ENCODE data around the gene GPHN. TPM values are rescaled to one million over a fixed set of nuclear protein-coding genes. Genes with fewer than 3 reads are reported as not detected.

The GPHN gene
- total RNA-seq, 2 donors from 2014 or later: 24.1 to 25.7 TPM

GRCh38 chr14:66944872-66945271 is 436.9 kb downstream of the GPHN start:
- TF ChIP-seq POLR2A (IDR thresholded peaks at IDR 0.05) (no peak), CTCF (IDR thresholded peaks at IDR 0.05) (no peak)
- H3K4me1 ChIP-seq: no peaks in the 10 kb centered on the region
- no peak for ATAC-seq
- peaks cover 0 to 41% (median 0%) of the 10 kb centered on the region in 3 donors for H3K9me3 ChIP-seq
- H3K4me3 ChIP-seq: no peak overlapping the region
- WGBS, 2 donors: 94 to 97% methylated on average over 5 of the region's 5 CpGs
- no peak overlapping the region for H3K27ac ChIP-seq
- peaks cover 0 to 7% of the 10 kb centered on the region in 2 donors for H3K36me3 ChIP-seq (replicated peaks in 1 of 2; ENCODE audit: insufficient read depth in 1 of 2, low read depth in 2 of 2)
- no peaks in the 10 kb centered on the region for H3K27me3 ChIP-seq
- intact Hi-C loops (cut with DNase I): no loop called here
- peak in 2 of 4 donors; percentile 3 to 9 for DNase-seq

- WGBS, 2 donors: 72 to 91% methylated on average over 2 of the region's 2 CpGs
- no peak for ATAC-seq
- H3K36me3 ChIP-seq (replicated peaks in 1 of 2; ENCODE audit: insufficient read depth in 1 of 2, low read depth in 2 of 2): peaks cover 0 to 2% of the 10 kb centered on the region in 2 donors
- no peaks in the 10 kb centered on the region for H3K27me3 ChIP-seq
- H3K9me3 ChIP-seq: peaks cover 0 to 21% (median 0%) of the 10 kb centered on the region in 3 donors
- no peak for DNase-seq
- intact Hi-C loops (cut with DNase I): no loop called here
- H3K27ac ChIP-seq: no peak overlapping the region
- no peak for TF ChIP-seq CTCF (IDR thresholded peaks at IDR 0.05)
- no peak for TF ChIP-seq POLR2A (IDR thresholded peaks at IDR 0.05)
- H3K4me3 ChIP-seq: no peak overlapping the region
- no peaks in the 10 kb centered on the region for H3K4me1 ChIP-seq
These were observed 447.2 kb downstream of the GPHN start for GRCh38 chr14:66955159-66955558.

GRCh38 chr14:66959437-66960050 is 451.6 kb downstream of the GPHN start:
- Histone ChIP-seq H3K4me1 (no peaks in the 10 kb centered on the region), H3K27ac (no peak overlapping the region), H3K9me3 (peaks cover 0 to 14% (median 0%) of the 10 kb centered on the region in 3 donors), H3K4me3 (no peak overlapping the region), H3K27me3 (no peaks in the 10 kb centered on the region), H3K36me3 (replicated peaks in 1 of 2; ENCODE audit: insufficient read depth in 1 of 2, low read depth in 2 of 2) (peaks cover 0 to 2% of the 10 kb centered on the region in 2 donors)
- no peak for DNase-seq
- intact Hi-C loops (cut with DNase I): no loop called here
- TF ChIP-seq CTCF (IDR thresholded peaks at IDR 0.05): no peak
- no peak for TF ChIP-seq POLR2A (IDR thresholded peaks at IDR 0.05)
- ATAC-seq: no peak
- WGBS, 2 donors: 94% methylated on average over 3 of the region's 3 CpGs

- TF ChIP-seq CTCF (IDR thresholded peaks at IDR 0.05) (no peak), POLR2A (IDR thresholded peaks at IDR 0.05) (no peak)
- intact Hi-C loops (cut with DNase I): no loop called here
- H3K4me3 ChIP-seq: no peak overlapping the region
- ATAC-seq: no peak
- H3K9me3 ChIP-seq: no peaks in the 10 kb centered on the region
- H3K4me1 ChIP-seq: no peaks in the 10 kb centered on the region
- no peak overlapping the region for H3K27ac ChIP-seq
- DNase-seq: no peak
- H3K27me3 ChIP-seq: no peaks in the 10 kb centered on the region
- H3K36me3 ChIP-seq (replicated peaks in 1 of 2; ENCODE audit: insufficient read depth in 1 of 2, low read depth in 2 of 2): peaks cover 0 to 3% of the 10 kb centered on the region in 2 donors
These were observed 457.9 kb downstream of the GPHN start for GRCh38 chr14:66965831-66966230.

GRCh38 chr14:66972469-66972868 is 464.5 kb downstream of the GPHN start:
- no peak overlapping the region for H3K4me3 ChIP-seq
- no peaks in the 10 kb centered on the region for H3K9me3 ChIP-seq
- TF ChIP-seq POLR2A (IDR thresholded peaks at IDR 0.05): no peak
- no peak for TF ChIP-seq CTCF (IDR thresholded peaks at IDR 0.05)
- no peak for ATAC-seq
- 95 to 97% methylated on average over 1 of the region's 1 CpG for WGBS, 2 donors
- peaks cover 0 to 3% of the 10 kb centered on the region in 2 donors for H3K36me3 ChIP-seq (replicated peaks in 1 of 2; ENCODE audit: insufficient read depth in 1 of 2, low read depth in 2 of 2)
- no peak overlapping the region for H3K27ac ChIP-seq
- no peaks in the 10 kb centered on the region for H3K4me1 ChIP-seq
- no peaks in the 10 kb centered on the region for H3K27me3 ChIP-seq
- DNase-seq: no peak
- intact Hi-C loops (cut with DNase I): no loop called here
